Transverse colon (tissue), 4 donors: Measurements from ENCODE around the gene PRKCZ.

Experiments
- CTCF ChIP-seq, 5 experiments: fragments of 200-600 bp in 3 of 5; fragments of 450-650 bp in 2 of 5; sonication (generic) in 3 of 5; IDR thresholded peaks; 1 replicate in 2 of 5; 2 replicates in 3 of 5; pipeline ENCODE4 v1.5.1; 2016 to 2017; ENCODE audit warnings: antibody characterized with exemption in 5 of 5, inconsistent platforms in 3 of 5, mild to moderate bottlenecking in 2 of 5, moderate library complexity in 1 of 5
- EP300 ChIP-seq: sonication (generic); formaldehyde crosslinking; IDR thresholded peaks from one replicate; pipeline ENCODE4 v1.6.1; 2017; ENCODE audit warnings: antibody characterized with exemption, low read depth
- POLR2AphosphoS5 ChIP-seq, 3 donors: sonication (generic); formaldehyde crosslinking; IDR thresholded peaks; one replicate each; pipeline ENCODE4 v1.6.1; 2016; ENCODE audit warnings: antibody characterized with exemption in 3 of 3

GRCh38 chr1:2160451-2161300, 110.5 kb downstream of the PRKCZ start:
- no peak for TF ChIP-seq CTCF (IDR thresholded peaks at IDR 0.05)
- TF ChIP-seq POLR2AphosphoS5 (IDR thresholded peaks at IDR 0.05) = no peak
- no peak for TF ChIP-seq EP300
